Activated CD4-positive, alpha-beta T cell treated with anti-CD3 and anti-CD28 coated beads for 24 hours (primary cell): ENCODE results near the gene TAMALIN.

Source experiments
- DNase-seq, 2 donors: peaks; one replicate each; pipeline ENCODE4 v3.0.0-alpha.2; 2020; ENCODE audit warnings: low read depth in 2 of 2

TAMALIN gene

GRCh38 chr12:52055731-52056711 is 49.3 kb downstream of the TAMALIN start:
- DNase-seq: no peak

- no peak for DNase-seq
These were observed 50.3 kb downstream of the TAMALIN start for GRCh38 chr12:52056801-52057637.

GRCh38 chr12:52057638-52058576 is 51.2 kb downstream of the TAMALIN start:
- DNase-seq: no peak

GRCh38 chr12:52058631-52059361 is 52.0 kb downstream of the TAMALIN start:
- DNase-seq: no peak

GRCh38 chr12:52059582-52060497 is 53.1 kb downstream of the TAMALIN start:
- DNase-seq: no peak

GRCh38 chr12:52060498-52061177 is 53.9 kb downstream of the TAMALIN start:
- DNase-seq: no peak

GRCh38 chr12:52061470-52062166 is 54.9 kb downstream of the TAMALIN start:
- no peak for DNase-seq

GRCh38 chr12:52062167-52063081 is 55.7 kb downstream of the TAMALIN start:
- no peak for DNase-seq

GRCh38 chr12:52063082-52063924 is 56.6 kb downstream of the TAMALIN start:
- no peak for DNase-seq

GRCh38 chr12:52063981-52064649 is 57.4 kb downstream of the TAMALIN start:
- DNase-seq: no peak
